H1 (cell line): Measurements from ENCODE around the gene LRIG2. TPM values are rescaled to one million over a fixed set of nuclear protein-coding genes. Genes with fewer than 3 reads are reported as not detected.

Experiments
- CTCF ChIA-PET: fragments of 300-600 bp; sonication (Branson Sonifier 250); formaldehyde crosslinking; loops from one replicate; lab custom pipeline; 2021; ENCODE audit not compliant: partially characterized antibody; lab: Charles Lee
- POLR2A ChIA-PET: fragments of 300-600 bp; sonication (Branson Sonifier 250); formaldehyde crosslinking; loops from one replicate; lab custom pipeline; 2021; ENCODE audit warnings: inconsistent platforms; ENCODE audit not compliant: partially characterized antibody; lab: Charles Lee
- DNase-seq, 2 experiments: peaks; one replicate each; pipeline versions ENCODE4 v3.0.0 to v3.0.0-alpha.2; 2010 to 2022; ENCODE audit warnings: low spot score in 2 of 2, low read depth in 1 of 2, mixed read lengths in 1 of 2
- FAIRE-seq: peaks from 2 replicates; lab custom pipeline; 2011; peaks lifted over from hg19 to GRCh38; lab: Jason Lieb, UNC
- H2AFZ ChIP-seq: 2 replicates; pipeline ENCODE4 v1.8.1; 2012; ENCODE audit warnings: low read length, inconsistent platforms
- H2AK5ac ChIP-seq: 2 replicates; pipeline ENCODE4 v1.6.1; 2013; ENCODE audit warnings: low read depth, low read length
- H2BK120ac ChIP-seq: replicated peaks from 2 replicates; pipeline ENCODE3; 2013; ENCODE audit warnings: low read depth, low read length, inconsistent platforms
- H2BK12ac ChIP-seq: 2 replicates; pipeline ENCODE4 v1.6.1; 2013; ENCODE audit warnings: low read depth, low read length
- H2BK15ac ChIP-seq: 2 replicates; pipeline ENCODE4 v1.6.1; 2013; ENCODE audit warnings: low read length
- H2BK20ac ChIP-seq: 2 replicates; pipeline ENCODE4 v1.6.1; 2013; ENCODE audit warnings: low read length
- H2BK5ac ChIP-seq: 2 replicates; pipeline ENCODE4 v1.6.1; 2013; ENCODE audit warnings: low read depth, low read length
- H3K14ac ChIP-seq: 2 replicates; pipeline ENCODE4 v1.6.1; 2013; ENCODE audit warnings: inconsistent platforms; ENCODE audit not compliant: insufficient read length
- H3K18ac ChIP-seq: 2 replicates; pipeline ENCODE4 v1.6.1; 2013; ENCODE audit warnings: low read length; ENCODE audit errors: extremely low read depth
- H3K23ac ChIP-seq: 2 replicates; pipeline ENCODE4 v1.6.1; 2013; ENCODE audit warnings: inconsistent platforms; ENCODE audit not compliant: insufficient read length
- H3K23me2 ChIP-seq: 2 replicates; pipeline ENCODE4 v1.6.1; 2013; ENCODE audit warnings: low read depth, low read length
- H3K27ac ChIP-seq: 2 replicates; pipeline ENCODE4 v1.6.1; 2011; ENCODE audit warnings: low read depth, low read length, inconsistent platforms
- H3K27me3 ChIP-seq, 4 experiments: replicated peaks in 1 of 4; 1 replicate in 1 of 4; 2 replicates in 3 of 4; pipeline versions ENCODE4 v1.6.1 to v1.8.1; 2011 to 2013; ENCODE audit warnings: low read length in 3 of 4, mild to moderate bottlenecking in 3 of 4, inconsistent platforms in 2 of 4, mixed read lengths in 2 of 4, moderate library complexity in 1 of 4; ENCODE audit not compliant: control insufficient read depth in 3 of 4, insufficient read depth in 3 of 4; ENCODE audit errors: extremely low read depth in 1 of 4
- H3K36me3 ChIP-seq, 4 experiments: 2 replicates each; pipeline versions ENCODE4 v1.6.1 to v1.8.1; 2011 to 2013; ENCODE audit warnings: mild to moderate bottlenecking in 4 of 4, low read length in 3 of 4, moderate library complexity in 2 of 4, control low read depth in 1 of 4, inconsistent platforms in 1 of 4; ENCODE audit not compliant: insufficient read depth in 4 of 4, control insufficient read depth in 2 of 4
- H3K4ac ChIP-seq: replicated peaks from 2 replicates; pipeline ENCODE3; 2013; ENCODE audit warnings: low read length, low read depth, mixed read lengths, inconsistent platforms; ENCODE audit not compliant: insufficient read length
- H3K4me1 ChIP-seq, 4 experiments: replicated peaks in 1 of 4; 1 replicate in 1 of 4; 2 replicates in 3 of 4; pipeline versions ENCODE4 v1.6.1 to v1.8.1; 2011 to 2013; ENCODE audit warnings: low read length in 3 of 4, inconsistent platforms in 2 of 4, mixed read lengths in 1 of 4; ENCODE audit not compliant: insufficient read depth in 4 of 4, control insufficient read depth in 3 of 4
- H3K4me2 ChIP-seq, 2 experiments: 2 replicates each; pipeline versions ENCODE4 v1.6.1 to v1.8.1; 2011 to 2013; ENCODE audit warnings: low read depth in 2 of 2, low read length in 2 of 2, control low read depth in 1 of 2, inconsistent platforms in 1 of 2, mild to moderate bottlenecking in 1 of 2; ENCODE audit not compliant: insufficient read depth in 1 of 2
- H3K4me3 ChIP-seq, 4 experiments: fragments of 200-600, 300-600 bp in 1 of 4; sonication (generic), shearing (Covaris generic), sonication (Bioruptor Twin) in 1 of 4; 2 replicates each; pipeline versions ENCODE4 v1.5.1 to v1.8.1; 2011 to 2016; ENCODE audit warnings: low read length in 4 of 4, low read depth in 3 of 4, control low read depth in 2 of 4, inconsistent platforms in 2 of 4, mild to moderate bottlenecking in 2 of 4, mixed read lengths in 1 of 4, moderate library complexity in 1 of 4; ENCODE audit not compliant: insufficient read depth in 2 of 4; ENCODE audit errors: extremely low read depth in 1 of 4
- H3K56ac ChIP-seq: replicated peaks from 2 replicates; pipeline ENCODE3; 2013; ENCODE audit warnings: low read depth, mild to moderate bottlenecking, mixed read lengths, low read length, inconsistent platforms; ENCODE audit not compliant: insufficient read length
- H3K79me1 ChIP-seq: 2 replicates; pipeline ENCODE4 v1.6.1; 2013; ENCODE audit warnings: low read depth, low read length, control low read depth
- H3K79me2 ChIP-seq, 2 experiments: 2 replicates each; pipeline versions ENCODE4 v1.6.1 to v1.8.1; 2012 to 2013; ENCODE audit warnings: low read length in 2 of 2, mild to moderate bottlenecking in 2 of 2, inconsistent platforms in 1 of 2; ENCODE audit not compliant: insufficient read depth in 2 of 2, control insufficient read depth in 1 of 2
- H3K9ac ChIP-seq, 4 experiments: replicated peaks in 1 of 4; 1 replicate in 1 of 4; 2 replicates in 3 of 4; pipeline versions ENCODE4 v1.6.1 to v1.8.1; 2011 to 2013; ENCODE audit warnings: low read depth in 3 of 4, low read length in 3 of 4, control low read depth in 2 of 4, mild to moderate bottlenecking in 2 of 4, moderate library complexity in 2 of 4, inconsistent platforms in 1 of 4; ENCODE audit errors: extremely low read depth in 1 of 4
- H3K9me3 ChIP-seq, 2 experiments: 2 replicates each; pipeline versions ENCODE4 v1.6.1 to v1.8.1; 2012 to 2013; ENCODE audit warnings: mild to moderate bottlenecking in 2 of 2, moderate library complexity in 2 of 2, control low read depth in 1 of 2, inconsistent platforms in 1 of 2, low read depth in 1 of 2, low read length in 1 of 2, mixed read lengths in 1 of 2; ENCODE audit not compliant: insufficient read depth in 2 of 2
- H4K20me1 ChIP-seq, 2 experiments: replicated peaks in 1 of 2; 2 replicates each; pipeline versions ENCODE3 to v1.8.1; 2011 to 2013; ENCODE audit warnings: inconsistent platforms in 2 of 2, low read length in 2 of 2, mild to moderate bottlenecking in 1 of 2; ENCODE audit not compliant: insufficient read depth in 2 of 2, control insufficient read depth in 1 of 2
- H4K5ac ChIP-seq: 2 replicates; pipeline ENCODE4 v1.6.1; 2013; ENCODE audit warnings: low read length, low read depth, mixed read lengths, inconsistent platforms; ENCODE audit not compliant: insufficient read length
- H4K8ac ChIP-seq: 2 replicates; pipeline ENCODE4 v1.8.0; 2013; ENCODE audit warnings: mild to moderate bottlenecking, moderate library complexity, low read length, inconsistent platforms; ENCODE audit not compliant: insufficient read depth; ENCODE audit errors: extremely low read depth
- H4K91ac ChIP-seq: replicated peaks from 2 replicates; pipeline ENCODE3; 2013; ENCODE audit warnings: low read length, mixed read lengths, inconsistent platforms; ENCODE audit not compliant: insufficient read length
- CBX5 ChIP-seq: fragments of 300-800, 300-1000 bp; sonication (generic); IDR thresholded peaks from 2 replicates; pipeline ENCODE4 v1.7.1; 2016; ENCODE audit warnings: antibody characterized with exemption, low read length, low read depth
- JUN ChIP-seq: IDR thresholded peaks from 2 replicates; pipeline ENCODE4 v1.6.1; 2011; ENCODE audit warnings: low read depth, mild to moderate bottlenecking, improper control_type of control experiment, low read length
- RBBP5 ChIP-seq: IDR thresholded peaks from 2 replicates; pipeline ENCODE4 v1.7.1; 2012; ENCODE audit warnings: low read depth, mild to moderate bottlenecking, inconsistent platforms, low read length, moderate library complexity, borderline replicate concordance
- WGBS, 2 experiments: shearing (Covaris generic) in 1 of 2; methylation state at CpG; one replicate each; pipeline versions ENCODE4 v1.1.6 to v1.1.7; 2013 to 2015; ENCODE audit warnings: low lambda C conversion rate in 2 of 2, mixed read lengths in 2 of 2, inconsistent platforms in 1 of 2, low coverage in 1 of 2, missing lambda C conversion rate in 1 of 2; ENCODE audit not compliant: insufficient replicate concordance in 2 of 2, insufficient coverage in 1 of 2, insufficient read length in 1 of 2; ENCODE audit errors: extremely low coverage in 1 of 2, missing lambda C conversion rate in 1 of 2; 5-methylcytosine and 5-hydroxymethylcytosine counted together
- polyA plus RNA-seq, 7 experiments: library from polyadenylated mRNA; depleted of rRNA in 3 of 7; stranded (reverse) in 5 of 7; unstranded in 2 of 7; fragments of >200 nt in 5 of 7; fragments of 200-250 nt in 2 of 7; gene quantifications; 1 replicate in 5 of 7; 2 replicates in 1 of 7; 4 replicates in 1 of 7; pipeline versions ENCODE4 v1.2.1 to v1.2.3, GENCODE V29; 2011 to 2013; ENCODE audit warnings: missing spikeins in 2 of 7, mixed read lengths in 2 of 7
- total RNA-seq: library from RNA; stranded (reverse); fragmentation: NEBNext Ultra II Directional; extraction: Animal tissue kit (Norgen Biotek cat#: 25700); gene quantifications from 2 replicates; pipeline ENCODE4 v1.2.1, GENCODE V29; 2021
- TF ChIP-seq, protein P1 (sequence below): IDR thresholded peaks from 2 replicates; pipeline ENCODE4 v1.6.1; 2012; ENCODE audit warnings: inconsistent platforms

Gene LRIG2
- total and polyA plus RNA-seq, 2 of the 8 experiments (the other 6 are each of a cell fraction or from before 2014, with no cell fraction given), result 16.2 to 20.9 TPM

DNA sequence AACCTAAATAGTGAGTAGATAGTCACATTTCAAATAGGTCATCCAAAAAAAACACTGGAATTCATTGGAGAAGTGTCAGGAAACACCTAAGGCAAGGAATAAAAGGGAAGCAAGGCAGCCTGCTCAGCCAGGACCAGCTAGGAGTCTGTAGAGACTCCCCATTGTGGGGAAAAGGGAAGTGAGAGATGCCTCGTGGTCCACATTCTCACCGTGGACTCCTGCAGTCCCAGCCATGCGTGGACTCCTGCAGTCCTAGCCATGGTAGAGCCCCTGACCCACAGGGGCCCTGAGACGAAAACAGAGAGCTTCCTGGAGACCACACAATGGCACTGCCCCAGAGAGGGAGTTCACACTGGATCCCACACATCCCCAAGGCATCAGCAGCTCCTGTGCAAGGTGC is 97.5 kb downstream of the LRIG2 start:
- no peaks in the 10 kb centered on the region for H3K23me2 ChIP-seq
- no peak overlapping the region for H3K4me2 ChIP-seq
- FAIRE-seq (no peak), DNase-seq (no peak)
- no peak overlapping the region for H3K18ac ChIP-seq
- H4K91ac ChIP-seq, result no peak overlapping the region
- H2AK5ac ChIP-seq, result no peak overlapping the region
- ChIA-PET CTCF (no interaction called here), POLR2A (no interaction called here)
- WGBS, 2 experiments, result 91% methylated on average over 4 of the region's 4 CpGs; no CpG with 5 or more reads in 1 of the 2 experiments
- H4K5ac ChIP-seq, result no peak overlapping the region
- no peaks in the 10 kb centered on the region for H3K79me2 ChIP-seq
- TF ChIP-seq CBX5, result no peak
- no peak for TF ChIP-seq JUN
- TF ChIP-seq RBBP5, result no peak
- TF ChIP-seq, protein P1, sequence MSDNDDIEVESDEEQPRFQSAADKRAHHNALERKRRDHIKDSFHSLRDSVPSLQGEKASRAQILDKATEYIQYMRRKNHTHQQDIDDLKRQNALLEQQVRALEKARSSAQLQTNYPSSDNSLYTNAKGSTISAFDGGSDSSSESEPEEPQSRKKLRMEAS, result no peak
- no peaks in the 10 kb centered on the region for H3K27me3 ChIP-seq
- H2BK5ac ChIP-seq, result no peak overlapping the region
- H3K9me3 ChIP-seq, result peaks cover 0 to 14% of the 10 kb centered on the region in 2 experiments; a peak in 2 of 4 replicates
- no peaks in the 10 kb centered on the region for H4K20me1 ChIP-seq
- no peak overlapping the region for H2BK15ac ChIP-seq
- H2BK12ac ChIP-seq, result no peak overlapping the region; the same call in 1 of the 2 replicates
- no peak overlapping the region for H2AFZ ChIP-seq
- H3K4me3 ChIP-seq, result no peak overlapping the region
- H3K9ac ChIP-seq, result no peak overlapping the region
- H2BK120ac ChIP-seq, result no peak overlapping the region
- no peak overlapping the region for H3K14ac ChIP-seq
- H3K27ac ChIP-seq, result no peak overlapping the region
- H3K4me1 ChIP-seq, result no peaks in the 10 kb centered on the region
- H2BK20ac ChIP-seq, result no peak overlapping the region
- no peaks in the 10 kb centered on the region for H3K36me3 ChIP-seq
- H3K23ac ChIP-seq, result no peak overlapping the region
- no peak overlapping the region for H4K8ac ChIP-seq
- H3K4ac ChIP-seq, result no peak overlapping the region
- H3K79me1 ChIP-seq, result no peaks in the 10 kb centered on the region
- no peak overlapping the region for H3K56ac ChIP-seq
